SK-N-SH (cell line): ENCODE results near the gene CEP162. TPM values are rescaled to one million over a fixed set of nuclear protein-coding genes. Genes with fewer than 3 reads are reported as not detected.

Experiments
- CTCF ChIA-PET: fragments of 300-600, 350-600 bp; formaldehyde crosslinking; extraction: SDS; loops from one replicate; lab custom pipeline; 2021; lab: Yijun Ruan, JAX
- POLR2A ChIA-PET: fragments of 350-600 bp; sonication (Branson Sonifier 250); formaldehyde crosslinking; extraction: SDS; loops from one replicate; lab custom pipeline; 2020; ENCODE audit warnings: antibody characterized with exemption, inconsistent platforms; lab: Yijun Ruan, JAX
- DNase-seq: peaks from one replicate; pipeline ENCODE4 v3.0.0; 2012
- H2AFZ ChIP-seq: fragments of 200-600 bp; sonication (generic); 2 replicates; pipeline ENCODE4 v1.8.1; 2016; ENCODE audit warnings: antibody characterized with exemption, mild to moderate bottlenecking, low read depth
- H3F3A ChIP-seq: fragments of 200-600 bp; sonication (generic); replicated peaks from 2 replicates; pipeline ENCODE3; 2016; ENCODE audit warnings: antibody characterized with exemption, mild to moderate bottlenecking; ENCODE audit not compliant: insufficient read depth
- H3K27ac ChIP-seq, 2 experiments: fragments of 200-500 bp in 1 of 2; fragments of 200-600 bp in 1 of 2; sonication (Bioruptor generic) in 1 of 2; sonication (generic), shearing (Covaris generic) in 1 of 2; 2 replicates each; pipeline versions ENCODE4 v1.5.1 to v1.6.1; 2014 to 2016; ENCODE audit warnings: low read depth in 2 of 2, inconsistent platforms in 1 of 2, low read length in 1 of 2, mild to moderate bottlenecking in 1 of 2, mixed read lengths in 1 of 2
- H3K27me3 ChIP-seq: fragments of 200-600 bp; sonication (generic), shearing (Covaris generic); 2 replicates; pipeline ENCODE4 v1.6.1; 2016; ENCODE audit warnings: mixed run types; ENCODE audit not compliant: insufficient read depth
- H3K36me3 ChIP-seq, 2 experiments: fragments of 200-500 bp in 1 of 2; fragments of 200-600 bp in 1 of 2; sonication (Bioruptor generic) in 1 of 2; sonication (generic) in 1 of 2; replicated peaks in 1 of 2; 2 replicates each; pipeline versions ENCODE3 to v1.5.1; 2014 to 2016; ENCODE audit warnings: low read length in 1 of 2, mild to moderate bottlenecking in 1 of 2; ENCODE audit not compliant: insufficient read depth in 2 of 2, control insufficient read depth in 1 of 2
- H3K4me1 ChIP-seq, 2 experiments: fragments of 200-500 bp in 1 of 2; fragments of 200-600 bp in 1 of 2; sonication (Bioruptor generic) in 1 of 2; sonication (generic), shearing (Covaris generic) in 1 of 2; 2 replicates each; pipeline versions ENCODE4 v1.5.1 to v1.6.1; 2014 to 2016; ENCODE audit warnings: low read depth in 1 of 2, low read length in 1 of 2, mixed run types in 1 of 2; ENCODE audit not compliant: insufficient read depth in 2 of 2, control insufficient read depth in 1 of 2
- H3K4me2 ChIP-seq: fragments of 200-600 bp; sonication (generic), shearing (Covaris generic); 2 replicates; pipeline ENCODE4 v1.6.1; 2017; ENCODE audit warnings: mixed run types
- H3K4me3 ChIP-seq, 2 experiments: fragments of 200-500 bp in 1 of 2; fragments of 200-600 bp in 1 of 2; sonication (Bioruptor generic) in 1 of 2; sonication (generic), shearing (Covaris generic) in 1 of 2; 2 replicates each; pipeline versions ENCODE4 v1.5.1 to v1.8.1; 2014 to 2016; ENCODE audit warnings: low read depth in 2 of 2, inconsistent platforms in 1 of 2, low read length in 1 of 2, mild to moderate bottlenecking in 1 of 2, mixed read lengths in 1 of 2, moderate library complexity in 1 of 2
- H3K79me2 ChIP-seq: fragments of 200-600 bp; sonication (generic); 2 replicates; pipeline ENCODE4 v1.8.1; 2017; ENCODE audit warnings: mild to moderate bottlenecking; ENCODE audit not compliant: insufficient read depth
- H3K9ac ChIP-seq: fragments of 200-600 bp; sonication (generic); 2 replicates; pipeline ENCODE4 v1.6.1; 2017; ENCODE audit warnings: mixed run types
- H3K9me2 ChIP-seq: fragments of 200-600 bp; sonication (generic); 2 replicates; pipeline ENCODE4 v1.6.1; 2017; ENCODE audit warnings: mixed run types
- H3K9me3 ChIP-seq: fragments of 200-600 bp; sonication (generic); 2 replicates; pipeline ENCODE4 v1.6.1; 2017; ENCODE audit warnings: mixed run types, mild to moderate bottlenecking, moderate library complexity
- H4K20me1 ChIP-seq: fragments of 200-600 bp; sonication (generic); 2 replicates; pipeline ENCODE4 v1.6.1; 2017; ENCODE audit warnings: mild to moderate bottlenecking, mixed run types; ENCODE audit not compliant: insufficient read depth
- ELF1 ChIP-seq: IDR thresholded peaks from 2 replicates; pipeline ENCODE4 v1.4.0; 2012
- EP300 ChIP-seq, 2 experiments: IDR thresholded peaks; 2 replicates each; pipeline versions ENCODE4 v1.4.0 to v1.6.1; 2012; ENCODE audit warnings: borderline replicate concordance in 1 of 2, low read depth in 1 of 2, low read length in 1 of 2
- FOSL2 ChIP-seq: IDR thresholded peaks from 2 replicates; pipeline ENCODE4 v1.4.0; 2012; ENCODE audit warnings: low read depth, mild to moderate bottlenecking, moderate library complexity, borderline replicate concordance
- GATA2 ChIP-seq: sonication (generic); formaldehyde crosslinking; IDR thresholded peaks from 2 replicates; pipeline ENCODE4 v1.5.0; 2020; ENCODE audit warnings: mild to moderate bottlenecking, missing genetic modification reagents
- NRF1 ChIP-seq: IDR thresholded peaks from 2 replicates; pipeline ENCODE4 v1.6.1; 2012; ENCODE audit warnings: low read depth, mild to moderate bottlenecking, low read length
- POLR2AphosphoS5 ChIP-seq: IDR thresholded peaks from 2 replicates; pipeline ENCODE4 v1.6.1; 2012; ENCODE audit warnings: low read depth, low read length
- RFX5 ChIP-seq: IDR thresholded peaks from 2 replicates; pipeline ENCODE4 v1.6.1; 2012; ENCODE audit warnings: mild to moderate bottlenecking, improper control_type of control experiment, low read length
- YY1 ChIP-seq: IDR thresholded peaks from 2 replicates; pipeline ENCODE4 v1.4.0; 2012; ENCODE audit warnings: low read depth, mild to moderate bottlenecking
- WGBS: methylation state at CpG from one replicate; pipeline ENCODE4 v1.1.6; 2017; ENCODE audit warnings: low lambda C conversion rate; 5-methylcytosine and 5-hydroxymethylcytosine counted together
- polyA plus RNA-seq, 3 experiments: library from polyadenylated mRNA; depleted of rRNA; stranded (reverse); fragments of >200 nt; gene quantifications; 2 replicates each; pipeline ENCODE4 v1.2.3, GENCODE V29; 2012
- TF ChIP-seq, protein P1 (sequence below): fragments of 150-350 bp; IDR thresholded peaks from 2 replicates; pipeline ENCODE4 v1.6.1; 2017; ENCODE audit warnings: antibody characterized with exemption, low read length, low read depth, borderline replicate concordance
- TF ChIP-seq, protein P2 (sequence below): IDR thresholded peaks from 2 replicates; pipeline ENCODE4 v1.4.0; 2012; ENCODE audit warnings: low read depth, borderline replicate concordance

Gene CEP162
- polyA plus RNA-seq, 1 of the 3 experiments (the other 2 are of a cell fraction) = 1.2 TPM

DNA sequence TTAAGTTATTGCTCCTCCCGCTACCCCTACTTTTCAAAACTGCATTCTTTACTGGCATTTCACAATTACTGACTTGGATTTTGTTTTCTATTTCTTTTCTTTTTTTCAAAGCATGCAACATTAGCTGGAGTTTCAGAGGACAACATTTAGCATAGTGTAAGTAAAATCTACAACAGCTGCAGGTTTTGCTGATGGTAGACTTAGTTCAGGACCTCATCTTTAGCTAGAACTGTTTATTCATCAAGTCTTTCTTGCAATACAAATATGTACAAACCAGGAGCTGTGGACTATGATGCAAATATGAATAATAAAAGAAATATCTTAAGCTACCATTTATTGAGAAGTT is 728 bp upstream of the CEP162 start:
- Histone ChIP-seq H2AFZ (peak overlapping the region; percentile 89), H3K9ac (no peak overlapping the region)

DNA sequence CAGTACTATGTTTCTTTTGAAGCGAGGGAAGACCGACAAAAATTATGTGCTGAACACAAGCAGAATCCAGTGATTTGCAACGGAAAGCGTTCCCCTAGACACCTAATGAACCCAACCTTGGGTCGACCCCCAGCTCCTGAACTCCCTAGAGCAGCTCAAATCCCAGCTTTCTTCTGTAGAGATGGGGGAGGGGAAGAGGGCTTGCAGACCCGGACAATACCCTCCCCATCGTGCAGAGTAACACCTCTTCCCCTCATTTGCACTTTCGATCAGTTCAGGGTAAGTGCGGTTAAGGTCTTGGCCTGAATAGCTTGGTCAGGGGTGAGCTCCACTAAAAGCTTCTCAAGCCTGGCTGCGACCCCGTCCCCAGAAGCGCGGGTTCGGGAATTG is 404 bp downstream of the CEP162 start:
- no peaks in the 10 kb centered on the region for H3K9me3 ChIP-seq
- peak overlapping the region; percentile 77 for H3K9ac ChIP-seq
- H3K27me3 ChIP-seq = no peaks in the 10 kb centered on the region
- H3K27ac ChIP-seq = peak overlapping the region in 1 of 2 experiments; percentile 96; a peak in 1 of 4 replicates
- H3K4me1 ChIP-seq = peaks cover 6% of the 10 kb centered on the region in 2 experiments; a peak in 2 of 4 replicates
- TF ChIP-seq, protein P1, sequence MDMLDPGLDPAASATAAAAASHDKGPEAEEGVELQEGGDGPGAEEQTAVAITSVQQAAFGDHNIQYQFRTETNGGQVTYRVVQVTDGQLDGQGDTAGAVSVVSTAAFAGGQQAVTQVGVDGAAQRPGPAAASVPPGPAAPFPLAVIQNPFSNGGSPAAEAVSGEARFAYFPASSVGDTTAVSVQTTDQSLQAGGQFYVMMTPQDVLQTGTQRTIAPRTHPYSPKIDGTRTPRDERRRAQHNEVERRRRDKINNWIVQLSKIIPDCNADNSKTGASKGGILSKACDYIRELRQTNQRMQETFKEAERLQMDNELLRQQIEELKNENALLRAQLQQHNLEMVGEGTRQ = no peak
- TF ChIP-seq GATA2 (CRISPR knock-in tag) = no peak
- no peak for TF ChIP-seq POLR2AphosphoS5
- no peak for TF ChIP-seq NRF1
- TF ChIP-seq EP300 (IDR thresholded peaks at IDR 0.05; ENCODE audit: borderline replicate concordance in 1 of 2, low read depth in 1 of 2, low read length in 1 of 2) = no peak
- CTCF ChIA-PET = interaction anchor here (0.7 to 3.3 kb wide), 13 partner anchors 11 to 630 kb away, joined by 3 to 15 read pairs (median 5); partner anchors contain the start of gene CYB5R4
- H4K20me1 ChIP-seq = no peaks in the 10 kb centered on the region
- H3K4me3 ChIP-seq = peak overlapping the region; percentile 85 to 99
- H2AFZ ChIP-seq = peak overlapping the region; percentile 89
- POLR2A ChIA-PET = interaction anchor here (1.0 kb wide), 1 partner anchor 374 kb away, joined by 3 read pairs; the partner anchor contains the start of gene RIPPLY2
- H3K79me2 ChIP-seq = 0 out of 2 replicates have a peak, but pooled peaks cover 9% of the 10 kb centered on the region
- no peaks in the 10 kb centered on the region for H3K9me2 ChIP-seq
- H3K36me3 ChIP-seq = peaks cover 0 to 2% of the 10 kb centered on the region in 2 experiments
- no peak for DNase-seq
- peak overlapping the region; percentile 89 for H3K4me2 ChIP-seq
- no peaks in the 10 kb centered on the region for H3F3A ChIP-seq
- WGBS = 2% methylated on average over 14 of the region's 14 CpGs

More for the DNA sequence above, 728 bp upstream of the CEP162 start:
- Histone ChIP-seq H3K27me3 (no peaks in the 10 kb centered on the region), H4K20me1 (no peaks in the 10 kb centered on the region), H3K79me2 (0 out of 2 replicates have a peak, but pooled peaks cover 9% of the 10 kb centered on the region), H3F3A (no peaks in the 10 kb centered on the region), H3K4me1 (peaks cover 6% of the 10 kb centered on the region in 2 experiments; a peak in 2 of 4 replicates), H3K9me2 (no peaks in the 10 kb centered on the region), H3K27ac (no peak overlapping the region; a peak in 1 of 4 replicates), H3K36me3 (peaks cover 0 to 2% of the 10 kb centered on the region in 2 experiments), H3K4me3 (peak overlapping the region; percentile 85 to 99), H3K9me3 (no peaks in the 10 kb centered on the region), H3K4me2 (peak overlapping the region; percentile 89)
- TF ChIP-seq RFX5 (no peak), FOSL2 (no peak), NRF1 (no peak), YY1 (no peak), ELF1 (no peak), GATA2 (CRISPR knock-in tag) (no peak)
- TF ChIP-seq, protein P2, sequence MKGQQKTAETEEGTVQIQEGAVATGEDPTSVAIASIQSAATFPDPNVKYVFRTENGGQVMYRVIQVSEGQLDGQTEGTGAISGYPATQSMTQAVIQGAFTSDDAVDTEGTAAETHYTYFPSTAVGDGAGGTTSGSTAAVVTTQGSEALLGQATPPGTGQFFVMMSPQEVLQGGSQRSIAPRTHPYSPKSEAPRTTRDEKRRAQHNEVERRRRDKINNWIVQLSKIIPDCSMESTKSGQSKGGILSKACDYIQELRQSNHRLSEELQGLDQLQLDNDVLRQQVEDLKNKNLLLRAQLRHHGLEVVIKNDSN = no peak
- TF ChIP-seq, protein P1 = no peak
- no peak for DNase-seq
- ChIA-PET POLR2A (no interaction called here), CTCF (interaction anchor here (0.7 to 3.3 kb wide), 16 partner anchors 12 to 1161 kb away, joined by 3 to 15 read pairs (median 4); partner anchors contain the start of genes CYB5R4 and DOP1A)
- WGBS = 5% methylated on average over 1 of the region's 1 CpG
